ENCODE data around the gene SYT7.

DNA sequence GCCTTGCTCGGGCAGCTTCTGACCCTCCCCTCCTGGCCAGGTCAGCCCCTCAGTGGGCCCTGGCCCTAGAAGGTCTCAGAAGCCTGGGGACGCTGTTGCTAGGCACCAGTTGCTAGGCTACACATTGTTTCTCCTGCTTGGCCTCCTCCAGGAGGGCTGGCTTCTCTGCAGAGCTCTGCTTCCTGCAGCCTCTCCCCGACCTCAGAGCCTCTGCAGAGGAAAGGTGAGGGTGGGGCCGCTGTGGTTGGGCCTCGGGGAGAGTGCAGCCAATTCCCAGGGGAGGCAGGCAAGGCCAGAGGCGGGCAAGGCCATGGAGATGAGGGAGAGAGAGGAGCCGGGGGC is 99.9 kb downstream of the SYT7 start:
- no peak for TF ChIP-seq TP53 (CRISPR knock-in tag; IDR thresholded peaks at IDR 0.05)
- TF ChIP-seq FOXS1 (CRISPR knock-in tag; IDR thresholded peaks at IDR 0.05), result no peak
- TF ChIP-seq MAZ (IDR thresholded peaks at IDR 0.05; ENCODE audit: borderline replicate concordance, low read depth, low read length), result no peak
- TF ChIP-seq MYC (IDR thresholded peaks at IDR 0.05; ENCODE audit: borderline replicate concordance, low read length), result no peak
- TF ChIP-seq, protein P1, sequence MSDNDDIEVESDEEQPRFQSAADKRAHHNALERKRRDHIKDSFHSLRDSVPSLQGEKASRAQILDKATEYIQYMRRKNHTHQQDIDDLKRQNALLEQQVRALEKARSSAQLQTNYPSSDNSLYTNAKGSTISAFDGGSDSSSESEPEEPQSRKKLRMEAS (IDR thresholded peaks at IDR 0.05), result no peak
- TF ChIP-seq, protein P2, sequence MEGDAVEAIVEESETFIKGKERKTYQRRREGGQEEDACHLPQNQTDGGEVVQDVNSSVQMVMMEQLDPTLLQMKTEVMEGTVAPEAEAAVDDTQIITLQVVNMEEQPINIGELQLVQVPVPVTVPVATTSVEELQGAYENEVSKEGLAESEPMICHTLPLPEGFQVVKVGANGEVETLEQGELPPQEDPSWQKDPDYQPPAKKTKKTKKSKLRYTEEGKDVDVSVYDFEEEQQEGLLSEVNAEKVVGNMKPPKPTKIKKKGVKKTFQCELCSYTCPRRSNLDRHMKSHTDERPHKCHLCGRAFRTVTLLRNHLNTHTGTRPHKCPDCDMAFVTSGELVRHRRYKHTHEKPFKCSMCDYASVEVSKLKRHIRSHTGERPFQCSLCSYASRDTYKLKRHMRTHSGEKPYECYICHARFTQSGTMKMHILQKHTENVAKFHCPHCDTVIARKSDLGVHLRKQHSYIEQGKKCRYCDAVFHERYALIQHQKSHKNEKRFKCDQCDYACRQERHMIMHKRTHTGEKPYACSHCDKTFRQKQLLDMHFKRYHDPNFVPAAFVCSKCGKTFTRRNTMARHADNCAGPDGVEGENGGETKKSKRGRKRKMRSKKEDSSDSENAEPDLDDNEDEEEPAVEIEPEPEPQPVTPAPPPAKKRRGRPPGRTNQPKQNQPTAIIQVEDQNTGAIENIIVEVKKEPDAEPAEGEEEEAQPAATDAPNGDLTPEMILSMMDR (IDR thresholded peaks at IDR 0.05), result no peak
- TF ChIP-seq EP300 (IDR thresholded peaks at IDR 0.05), result no peak
- TF ChIP-seq POLR2A (IDR thresholded peaks at IDR 0.05; ENCODE audit: low read length), result no peak
- TF ChIP-seq REST (IDR thresholded peaks at IDR 0.05), result no peak
- no peak for TF ChIP-seq CHD4 (IDR thresholded peaks at IDR 0.05; ENCODE audit: borderline replicate concordance)
- TF ChIP-seq NFE2L2 (conservative IDR thresholded peaks at IDR 0.05; ENCODE audit: low read length), result no peak
- TF ChIP-seq KDM1A (IDR thresholded peaks at IDR 0.05; ENCODE audit: low read depth), result no peak
- TF ChIP-seq USF2 (IDR thresholded peaks at IDR 0.05), result no peak
